Measurements from ENCODE around the gene TEX2.
"Not testable (repeated sequence)": the region's sequence is repeated elsewhere in the genome, so short reads cannot be mapped to it uniquely, and the experiment has no call there.

Gene TEX2

GRCh38 chr17:64138441-64138840 is 124.6 kb downstream of the TEX2 start:
- DNase-seq (ENCODE audit: low read depth) = no peak

GRCh38 chr17:64135000-64135399 is 128.1 kb downstream of the TEX2 start:
- DNase-seq (ENCODE audit: low read depth) = no peak

- DNase-seq (ENCODE audit: low read depth) = no peak
These were observed 128.7 kb downstream of the TEX2 start for GRCh38 chr17:64134216-64134970.

- no peak for DNase-seq (ENCODE audit: low read depth)
These were observed 129.4 kb downstream of the TEX2 start for GRCh38 chr17:64133546-64134215.

DNA sequence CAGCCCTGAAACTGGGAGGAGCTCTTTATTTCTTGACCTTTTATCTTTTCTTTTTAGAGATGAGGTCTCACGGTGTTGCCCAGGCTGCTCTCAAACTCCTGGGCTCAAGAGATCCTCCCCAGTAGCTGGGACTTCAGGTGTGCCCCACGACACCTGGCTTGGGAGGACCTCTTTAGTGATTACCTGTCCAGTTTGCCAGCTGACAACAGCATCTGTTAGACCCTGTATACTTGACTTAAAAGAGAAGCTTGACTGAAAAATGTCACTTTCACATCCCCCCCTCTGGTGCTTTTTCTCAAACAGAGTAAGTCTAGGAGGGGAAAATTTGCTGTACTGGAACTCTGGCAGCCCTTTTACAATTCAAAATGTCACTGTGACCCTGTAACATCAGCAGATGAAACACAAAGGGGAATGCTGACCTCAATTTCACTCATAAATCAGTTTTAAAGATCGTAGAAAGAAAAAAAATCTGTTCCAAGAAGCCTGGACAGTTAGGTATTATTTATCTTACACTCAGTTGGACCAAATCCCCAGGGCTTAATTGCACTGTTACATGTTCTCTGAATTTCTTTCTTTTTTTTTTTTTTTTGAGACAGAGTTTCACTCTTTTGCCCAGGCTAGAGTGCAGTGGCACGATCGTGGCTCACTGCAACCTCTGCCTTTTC is 131.3 kb downstream of the TEX2 start:
- no peak for DNase-seq (ENCODE audit: low read depth)

GRCh38 chr17:64130559-64131001 is 132.5 kb downstream of the TEX2 start:
- DNase-seq (ENCODE audit: low read depth) = peak; percentile 51

DNA sequence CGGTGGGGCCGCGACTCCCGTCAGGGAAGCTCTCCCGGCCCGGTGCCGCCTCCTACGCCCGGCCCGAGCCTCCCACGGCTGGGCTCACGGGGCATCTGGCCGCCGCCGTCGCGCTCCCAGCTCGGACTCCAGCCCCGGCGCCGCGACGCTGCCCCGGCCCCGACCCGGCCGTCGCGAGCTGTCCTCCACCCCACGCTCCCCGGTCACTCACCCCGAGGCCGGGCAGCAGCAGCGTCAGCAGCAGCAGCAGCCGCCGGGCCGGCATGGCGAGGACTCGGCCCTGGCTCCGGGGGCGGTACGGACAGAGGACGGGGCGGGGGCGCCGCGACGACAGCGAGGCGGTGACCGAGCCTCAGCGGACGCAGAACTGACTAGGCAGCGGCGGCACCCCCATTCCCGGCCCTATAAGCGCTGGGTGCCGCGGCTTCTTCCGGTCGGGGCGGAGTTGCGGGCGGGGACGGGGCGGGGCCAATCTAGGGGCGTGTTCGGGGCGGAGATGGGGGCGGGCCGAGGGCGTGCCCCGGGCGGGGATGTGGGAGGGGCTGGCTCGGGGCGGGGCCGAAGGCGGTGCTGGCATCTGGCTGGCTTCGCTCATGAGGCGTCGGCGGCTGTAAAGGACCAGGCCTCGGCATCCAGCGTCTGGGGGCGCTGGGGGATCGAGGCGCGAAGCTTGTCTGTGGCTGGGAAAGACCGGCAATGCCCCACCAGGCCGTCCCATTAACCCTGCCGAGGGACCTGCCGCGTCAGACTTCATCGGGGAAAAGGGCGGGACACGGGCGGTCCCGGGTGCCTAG is 133.1 kb downstream of the TEX2 start, which contains the start of gene ERN1:
Gene ERN1 (minus strand): TSS at position 380 of the 794 bp plus-strand sequence. CDS start 115 bp downstream, at position 265.
- DNase-seq (ENCODE audit: low read depth) = peak; percentile 89

DNA sequence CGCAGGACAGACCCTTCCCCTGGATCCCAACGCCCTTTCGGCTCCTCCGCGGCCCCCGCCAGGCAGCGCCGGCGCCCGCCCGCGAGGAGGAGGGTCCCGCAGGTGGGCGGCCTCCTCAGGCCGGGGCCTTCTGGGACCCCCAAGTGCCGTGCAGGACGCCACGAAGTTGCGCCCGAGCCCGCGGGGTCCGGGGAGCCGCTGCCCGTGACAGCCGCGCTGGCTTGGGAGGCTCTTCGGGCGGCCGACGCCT is 133.6 kb downstream of the TEX2 start:
- no peak for DNase-seq (ENCODE audit: low read depth)

DNA sequence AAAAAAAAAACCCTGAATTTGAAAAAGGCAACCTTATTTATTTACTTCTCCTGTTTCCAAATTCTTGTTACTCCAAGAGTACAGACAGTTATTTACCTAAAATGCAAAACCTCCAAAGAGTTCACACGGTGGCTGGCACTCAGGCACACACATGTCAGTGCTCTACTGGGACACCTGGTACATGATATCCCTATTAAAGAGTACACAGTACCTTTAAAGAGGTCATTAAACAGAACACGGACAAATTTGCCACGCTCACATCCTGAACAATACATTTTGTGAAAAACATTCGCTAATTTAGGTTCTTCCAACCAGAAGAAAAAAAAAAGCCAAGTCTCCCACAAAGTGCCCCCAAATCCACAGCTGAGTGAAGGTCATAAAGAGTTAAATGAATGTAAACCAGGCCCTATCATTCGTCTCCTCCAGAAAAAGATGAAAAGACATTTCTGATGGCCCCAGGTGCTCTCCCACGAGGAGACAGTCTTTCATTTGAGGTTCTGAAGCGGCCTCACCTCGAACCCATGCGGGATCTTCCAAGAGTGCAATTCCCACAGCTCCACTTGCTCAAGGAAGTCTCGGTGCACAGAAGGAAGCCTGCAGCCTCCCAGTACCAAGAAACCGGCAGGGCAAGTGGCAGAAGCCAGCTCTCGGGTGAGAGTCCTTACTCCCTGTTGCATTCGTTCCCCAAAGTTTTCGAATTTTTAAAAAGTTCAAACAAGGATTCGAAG is 134.1 kb downstream of the TEX2 start:
- no peak for DNase-seq (ENCODE audit: low read depth)

DNA sequence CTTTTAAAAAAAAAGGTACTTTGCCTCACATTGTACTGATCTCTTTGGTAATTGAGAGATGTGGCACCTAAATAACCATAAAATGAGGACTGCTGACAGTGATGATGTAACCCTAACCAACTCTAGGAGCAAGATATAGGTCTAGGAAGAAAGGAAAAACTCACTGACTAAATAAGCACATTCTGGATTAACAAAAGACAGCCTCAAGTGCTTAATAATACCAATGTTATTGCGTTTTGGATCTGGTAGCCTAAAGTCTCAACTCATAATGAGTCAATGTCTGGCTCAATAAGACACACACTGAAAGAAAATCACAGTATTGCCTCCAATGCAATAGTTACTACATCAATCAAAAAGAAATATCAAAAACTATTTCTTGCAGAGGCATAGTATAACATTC is 136.1 kb downstream of the TEX2 start:
- no peak for DNase-seq (ENCODE audit: low read depth)

DNA sequence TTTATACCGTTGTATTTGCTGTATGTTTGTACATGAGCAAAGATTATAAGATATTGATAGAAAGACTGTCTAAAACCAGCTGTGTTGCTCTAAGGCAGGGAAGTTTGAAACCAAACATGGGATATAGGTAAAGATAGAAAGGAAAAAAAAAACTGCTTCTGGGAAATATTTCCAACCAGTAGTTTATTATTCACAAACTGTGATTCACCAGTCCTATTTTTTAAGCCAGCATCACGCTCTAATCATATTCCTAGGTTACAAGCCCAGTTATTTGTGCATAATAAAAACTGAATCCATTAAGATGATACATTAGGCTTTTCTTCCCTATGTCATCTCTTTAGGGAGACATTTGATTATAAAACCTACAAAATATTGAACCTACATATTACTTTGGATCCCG is 137.1 kb downstream of the TEX2 start:
- DNase-seq (ENCODE audit: low read depth) = no peak

- no peak for DNase-seq (ENCODE audit: low read depth)
These were observed 138.5 kb downstream of the TEX2 start for GRCh38 chr17:64124609-64125008.

GRCh38 chr17:64123114-64123513 is 139.9 kb downstream of the TEX2 start:
- DNase-seq (ENCODE audit: low read depth) = no peak

DNA sequence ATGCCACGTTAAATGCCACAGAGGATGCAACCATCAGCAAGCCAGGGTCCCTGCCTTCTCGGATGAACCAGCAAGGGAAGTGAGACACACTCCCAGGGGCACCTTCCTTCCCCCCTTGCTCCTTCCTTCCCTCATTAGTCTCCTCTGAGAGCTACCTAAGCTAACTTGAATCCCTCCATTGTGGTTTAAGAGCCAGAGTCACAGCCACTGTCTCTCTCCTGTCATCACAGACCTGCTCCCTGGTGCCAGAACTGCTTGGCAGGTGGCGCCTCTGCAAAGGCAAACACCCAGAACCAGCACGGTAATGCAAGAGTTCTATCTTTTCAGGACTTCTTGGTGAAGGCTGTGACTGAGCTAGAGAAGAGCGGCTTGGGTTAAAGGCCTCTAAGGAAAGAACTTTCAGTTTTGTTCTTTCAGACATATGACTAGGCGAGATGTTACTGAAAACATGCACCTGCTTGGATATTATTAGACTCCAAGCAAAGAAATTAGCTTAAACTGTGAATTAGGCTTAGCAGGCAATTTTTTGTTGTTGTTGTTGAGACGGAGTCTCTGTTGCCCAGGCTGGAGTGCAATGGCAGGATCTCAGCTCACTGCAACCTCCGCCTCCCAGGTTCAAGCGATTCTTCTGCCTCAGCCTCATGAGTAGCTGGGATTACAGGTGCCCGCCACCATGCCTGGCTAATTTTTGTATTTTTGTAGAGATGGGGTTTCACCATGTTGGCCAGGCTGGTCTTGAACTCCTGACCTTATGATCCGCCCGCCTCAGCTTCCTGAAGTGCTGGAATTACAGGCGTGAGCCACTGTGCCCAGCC is 141.9 kb downstream of the TEX2 start:
- not testable (repeated sequence) for DNase-seq (ENCODE audit: low read depth)

DNA sequence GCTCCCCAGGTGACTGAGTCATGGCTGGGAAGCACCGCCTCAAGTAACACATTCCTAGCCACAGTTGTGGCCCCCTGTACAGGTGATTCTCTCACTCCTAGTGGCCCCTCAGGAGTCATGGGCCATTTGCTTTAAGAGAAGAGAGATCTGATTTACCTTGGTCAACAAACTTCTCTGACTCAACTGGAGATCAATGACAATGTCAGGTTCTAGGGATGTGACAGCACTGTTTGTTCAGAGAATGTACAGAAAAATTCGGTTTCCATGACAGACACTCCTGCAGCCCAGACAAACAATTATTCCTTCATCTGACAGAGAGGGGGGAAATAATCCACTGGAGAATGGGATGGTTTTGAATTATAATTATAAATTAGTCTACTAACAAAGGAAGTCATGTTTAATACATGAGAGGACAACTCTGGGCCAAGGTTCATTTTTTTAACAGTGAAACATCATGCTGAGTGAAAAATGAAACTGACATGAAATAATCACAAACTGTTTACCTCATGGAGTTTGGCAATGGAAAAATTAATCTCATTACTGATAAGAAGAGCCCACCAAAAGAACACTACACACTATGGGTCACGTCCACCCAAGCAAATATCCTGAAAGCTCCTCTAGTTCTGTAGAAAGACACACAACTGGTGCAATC is 142.8 kb downstream of the TEX2 start:
- DNase-seq (ENCODE audit: low read depth) = no peak

- no peak for DNase-seq (ENCODE audit: low read depth)
These were observed 144.8 kb downstream of the TEX2 start for GRCh38 chr17:64117981-64118979.

DNA sequence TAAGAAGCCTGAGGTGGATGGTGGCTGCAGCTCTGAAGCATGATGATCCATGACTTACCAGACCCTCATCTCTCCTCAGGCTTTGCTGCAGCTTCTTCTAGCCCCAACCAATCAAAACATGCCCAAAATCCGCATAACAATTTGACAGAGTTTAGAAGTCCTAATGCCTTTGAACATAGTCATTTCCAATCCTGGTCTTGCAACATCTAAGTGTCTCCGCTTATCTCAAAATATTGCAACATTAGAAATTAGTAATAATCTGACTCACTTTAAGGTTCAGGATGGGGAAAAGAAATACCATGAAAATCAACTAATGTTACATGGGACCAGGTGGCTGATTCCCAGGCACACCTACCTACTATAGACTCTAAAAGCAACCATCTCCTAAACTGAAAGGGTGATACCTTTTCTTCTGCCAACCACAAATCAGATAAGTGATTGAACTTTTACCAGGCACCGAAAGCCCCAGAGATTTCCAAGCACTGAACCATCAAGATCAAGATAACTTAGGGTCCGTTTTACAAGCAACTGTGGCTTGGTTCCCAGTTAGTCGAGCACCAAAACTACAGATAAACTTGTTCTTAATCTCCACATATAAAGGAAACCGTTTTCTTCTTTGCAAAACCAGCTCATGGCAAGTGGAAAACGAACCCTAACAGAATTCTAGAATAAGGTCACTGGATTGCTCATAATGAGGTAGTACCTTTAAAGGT is 147.1 kb downstream of the TEX2 start:
- no peak for DNase-seq (ENCODE audit: low read depth)

DNA sequence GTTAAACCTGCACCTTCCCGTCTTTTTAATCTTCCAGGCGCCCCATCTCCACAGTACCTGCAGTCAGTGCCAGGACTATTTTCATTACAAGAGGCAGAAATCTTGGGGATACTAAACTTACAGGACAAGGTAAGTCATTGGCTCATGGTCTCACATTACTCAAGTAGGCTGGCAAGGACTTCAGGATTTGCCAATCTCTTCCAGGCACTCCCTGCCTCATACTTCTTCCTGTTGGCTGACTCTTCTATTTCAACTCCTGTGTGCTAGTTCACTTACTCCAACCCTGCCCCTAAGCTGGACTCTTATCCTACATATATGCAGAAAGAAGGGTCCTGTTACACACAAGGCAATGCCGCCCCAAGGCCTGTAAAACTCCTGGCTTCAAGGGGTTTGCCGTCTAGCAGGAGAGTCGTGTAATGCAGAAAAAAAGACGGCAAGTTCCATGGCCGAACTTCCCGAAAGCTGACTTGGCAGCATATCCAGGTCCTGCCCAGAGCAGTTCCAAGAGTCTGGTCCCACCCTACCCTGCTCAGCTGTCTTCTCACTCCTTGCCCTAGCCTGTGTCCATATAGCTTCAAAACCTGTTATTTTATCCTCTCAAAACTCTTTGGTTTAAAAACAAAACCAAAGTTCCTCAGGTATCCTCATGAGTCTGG is 147.9 kb downstream of the TEX2 start:
- no peak for DNase-seq (ENCODE audit: low read depth)

Data from GM04504 (cell line).